Measurements from ENCODE around the gene MALSU1.

MALSU1 gene

DNA sequence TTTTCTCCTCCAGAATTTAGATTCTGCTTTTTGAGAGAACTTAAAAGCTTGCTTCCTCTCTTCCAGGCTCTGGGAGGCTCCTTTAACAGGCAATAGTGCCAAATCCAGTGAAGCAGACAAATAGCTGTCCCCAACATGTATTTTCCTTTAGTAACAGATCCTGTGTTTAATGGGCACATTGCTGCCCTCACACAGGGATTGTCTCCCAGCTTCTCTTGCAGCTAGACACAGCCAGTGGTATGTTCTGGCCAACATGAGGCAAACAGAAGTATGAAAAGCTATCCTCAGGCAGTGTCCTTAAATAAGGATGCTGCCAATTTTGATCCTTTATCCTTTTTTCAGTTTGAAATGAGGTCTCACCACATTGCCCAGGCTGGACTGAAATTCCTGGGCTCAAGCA is 38.2 kb downstream of the MALSU1 start:
- DNase-seq: no peak

DNA sequence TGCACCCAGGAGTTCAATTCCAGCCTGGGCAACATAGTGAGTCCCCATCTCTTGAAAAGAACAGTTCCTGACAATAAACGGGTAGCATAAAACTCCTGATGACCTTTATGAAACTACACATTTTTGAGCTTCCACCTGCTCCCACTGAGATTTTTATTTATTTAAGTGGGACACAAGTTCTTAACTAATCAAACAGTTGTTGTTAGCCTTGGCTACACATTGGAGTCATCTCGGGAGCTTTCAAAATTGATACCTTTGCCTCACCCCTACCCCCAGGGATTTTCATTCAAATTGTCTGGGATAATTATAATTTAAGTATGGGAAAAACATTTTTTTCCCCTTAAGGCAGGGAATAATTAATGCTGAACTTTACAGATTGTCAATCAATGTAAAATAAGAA is 39.3 kb downstream of the MALSU1 start:
- no peak for DNase-seq

GRCh38 chr7:23338863-23339262 is 39.7 kb downstream of the MALSU1 start:
- DNase-seq: no peak

DNA sequence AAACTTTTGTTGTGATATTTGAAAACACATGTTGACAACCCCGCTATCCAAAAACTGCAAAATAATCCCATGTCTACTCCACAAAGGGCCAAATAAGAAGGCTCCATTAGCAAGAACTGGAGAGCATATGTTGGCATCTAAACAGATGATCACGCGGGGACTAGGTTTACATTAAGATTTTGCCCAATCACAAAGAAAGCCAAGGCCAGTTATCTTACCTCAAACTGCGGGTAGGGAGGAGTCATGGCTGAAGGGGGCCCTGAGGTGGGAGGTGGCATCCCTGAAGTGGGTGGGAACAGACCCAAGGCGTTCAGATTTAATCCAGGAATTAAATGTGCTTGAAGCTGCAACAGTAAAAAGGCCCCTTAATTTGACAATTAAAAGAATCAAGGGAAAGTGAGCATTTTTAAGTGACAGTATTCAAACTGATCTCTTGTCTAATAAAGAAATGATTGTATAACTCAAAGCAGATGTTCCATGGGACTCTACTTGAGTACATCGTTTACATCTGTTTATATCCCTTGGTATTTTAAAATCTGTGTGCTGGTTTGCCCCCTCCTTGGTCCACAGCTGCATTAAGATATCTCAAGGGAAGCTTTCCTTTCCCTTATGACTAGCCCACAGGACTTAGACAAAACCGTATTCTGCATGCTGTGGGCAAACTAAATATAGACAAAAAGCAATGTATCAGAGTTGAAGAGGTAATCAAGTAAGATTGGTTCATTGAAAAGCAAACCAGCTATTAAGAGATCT is 42.9 kb downstream of the MALSU1 start:
- DNase-seq: no peak

DNA sequence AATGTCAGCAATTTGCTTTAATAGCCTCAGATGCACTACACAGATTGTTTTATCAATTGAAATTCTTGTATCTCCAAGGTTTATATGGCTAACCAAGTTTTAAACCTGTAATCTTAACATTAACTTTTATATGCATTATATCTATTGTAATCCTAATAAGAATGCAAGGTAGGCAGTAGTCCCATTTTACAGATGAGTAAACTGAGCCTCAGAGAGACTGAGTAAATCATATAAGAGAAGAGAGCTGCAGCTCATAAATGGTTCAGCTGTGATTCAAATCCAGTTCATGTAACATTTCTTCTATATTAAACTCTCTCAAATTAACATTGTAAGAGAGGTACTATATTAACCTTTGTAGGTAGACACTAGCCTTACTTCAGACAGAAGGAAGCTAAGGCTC is 44.0 kb downstream of the MALSU1 start:
- DNase-seq: no peak

- no peak for DNase-seq
Measured at GRCh38 chr7:23343806-23344475, 44.8 kb downstream of the MALSU1 start.

GRCh38 chr7:23345601-23346000 is 46.5 kb downstream of the MALSU1 start:
- DNase-seq: no peak

GRCh38 chr7:23346316-23346715 is 47.2 kb downstream of the MALSU1 start:
- DNase-seq: no peak

- DNase-seq: no peak
Measured at GRCh38 chr7:23347033-23347681, 48.0 kb downstream of the MALSU1 start.

DNA sequence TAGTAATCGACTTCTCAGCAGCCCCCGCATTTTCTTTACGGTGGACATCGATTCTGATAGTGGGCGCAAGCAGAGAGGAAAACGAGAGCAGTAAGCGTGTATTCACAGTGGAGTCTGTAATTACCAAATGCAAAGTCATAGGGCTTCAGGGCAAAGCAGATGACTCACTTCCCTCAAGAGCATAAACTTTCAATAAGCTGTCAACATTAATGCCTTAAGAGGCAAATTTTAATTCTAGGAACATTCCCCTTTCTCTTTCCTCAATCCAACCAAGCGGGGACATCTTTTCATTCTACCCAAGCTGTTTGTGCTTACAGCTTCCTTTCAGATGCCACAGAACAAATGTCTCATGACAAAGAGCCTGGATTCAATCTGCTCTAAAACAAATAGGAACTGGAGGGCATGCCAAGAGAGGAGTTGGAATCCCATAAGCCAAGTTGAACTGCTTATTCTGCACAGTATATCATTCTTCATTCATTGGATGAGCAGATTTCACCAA is 48.6 kb downstream of the MALSU1 start:
- DNase-seq: no peak

GRCh38 chr7:23349484-23350157 is 50.5 kb downstream of the MALSU1 start:
- no peak for DNase-seq

- no peak for DNase-seq
Measured at GRCh38 chr7:23350466-23350865, 51.3 kb downstream of the MALSU1 start.

DNA sequence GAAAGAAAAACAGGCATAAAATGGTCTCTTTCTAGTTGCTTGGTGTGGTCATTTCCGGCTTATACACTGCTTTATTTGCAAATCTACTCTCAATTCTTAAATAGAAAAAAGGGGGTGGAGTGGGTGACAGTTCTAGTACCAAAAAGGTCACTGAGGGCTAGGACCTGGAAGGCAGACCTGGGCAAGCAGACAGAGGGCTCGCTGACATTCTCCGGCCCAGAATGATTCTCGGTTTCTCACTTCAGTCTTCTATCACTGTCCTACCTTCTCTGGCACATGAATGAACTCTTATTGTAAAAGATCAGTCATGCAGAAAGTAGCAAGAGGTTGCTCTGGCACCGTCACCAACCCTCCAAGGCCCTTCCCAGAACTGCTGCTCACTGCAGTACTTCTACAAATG is 54.0 kb downstream of the MALSU1 start:
- DNase-seq: no peak

GRCh38 chr7:23356168-23356567 is 57.0 kb downstream of the MALSU1 start:
- no peak for DNase-seq

- DNase-seq: no peak
Measured at GRCh38 chr7:23356726-23357125, 57.6 kb downstream of the MALSU1 start.

GRCh38 chr7:23357190-23358093 is 58.3 kb downstream of the MALSU1 start:
- DNase-seq: no peak

DNA sequence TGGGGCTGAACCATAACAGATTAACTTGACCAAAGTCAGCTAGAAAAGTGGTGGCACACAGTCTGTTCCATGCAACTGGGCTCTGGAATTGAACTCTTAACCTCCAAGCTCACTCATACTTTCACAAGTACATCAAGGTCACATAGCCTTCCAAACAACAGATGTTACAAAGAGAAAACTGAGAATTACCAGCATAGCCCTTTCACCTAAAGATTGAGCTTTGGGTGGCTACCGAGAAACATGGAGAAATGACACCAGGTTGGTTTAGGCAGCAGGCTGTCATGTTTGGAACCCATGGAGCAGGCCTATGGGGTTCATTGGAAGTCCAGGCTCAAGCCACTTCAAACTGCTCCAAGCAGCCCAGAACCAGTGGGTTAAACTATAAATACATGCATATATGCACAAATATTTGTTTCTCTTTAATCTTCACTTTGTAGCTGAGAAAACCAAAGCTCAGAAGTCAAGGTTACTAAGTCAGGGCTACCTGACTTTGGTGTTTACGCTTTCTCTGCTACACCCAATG is 59.1 kb downstream of the MALSU1 start:
- no peak for DNase-seq
